HepG2 (cell line): ENCODE results near the gene MSI2. TPM values are rescaled to one million over a fixed set of nuclear protein-coding genes. Genes with fewer than 3 reads are reported as not detected.
A peak's percentile ranks its signal among the peaks of the same experiment; 100 is the strongest.

Experiments
- AKAP8 ChIP-seq: sonication (generic); formaldehyde crosslinking; IDR thresholded peaks from 2 replicates; pipeline ENCODE4 v1.5.1; 2020; ENCODE audit warnings: mild to moderate bottlenecking, missing genetic modification reagents
- FIP1L1 ChIP-seq: fragments of 200-400 bp; formaldehyde crosslinking; IDR thresholded peaks from 2 replicates; pipeline ENCODE4 v1.6.1; 2018; ENCODE audit warnings: low read depth, mild to moderate bottlenecking, low read length, moderate library complexity, borderline replicate concordance; ENCODE audit not compliant: insufficient read depth
- FOXK2 ChIP-seq: fragments of 450-650 bp; IDR thresholded peaks from 2 replicates; pipeline ENCODE4 v1.6.1; 2016
- HNRNPK ChIP-seq: fragments of 200-400 bp; formaldehyde crosslinking; IDR thresholded peaks from 2 replicates; pipeline ENCODE4 v1.6.1; 2018; ENCODE audit warnings: low read length, low read depth, moderate library complexity, mild to moderate bottlenecking; ENCODE audit not compliant: poor library complexity, severe bottlenecking
- MTA3 ChIP-seq: sonication (generic); formaldehyde crosslinking; IDR thresholded peaks from 2 replicates; pipeline ENCODE4 v1.4.0; 2020; ENCODE audit warnings: missing genetic modification reagents
- NFE2L1 ChIP-seq: sonication (generic); formaldehyde crosslinking; IDR thresholded peaks from 2 replicates; pipeline ENCODE4 v1.4.0; 2020; ENCODE audit warnings: missing genetic modification reagents, mild to moderate bottlenecking, borderline replicate concordance
- NFE2L2 ChIP-seq: fragments of 150-350 bp; IDR thresholded peaks from 2 replicates; pipeline ENCODE4 v1.6.1; 2014; ENCODE audit warnings: low read length
- SCMH1 ChIP-seq: sonication (generic); formaldehyde crosslinking; IDR thresholded peaks from 2 replicates; pipeline ENCODE4 v1.9.0; 2021; ENCODE audit warnings: missing genetic modification reagents, mild to moderate bottlenecking, borderline replicate concordance
- SP140L ChIP-seq: sonication (generic); formaldehyde crosslinking; IDR thresholded peaks from 2 replicates; pipeline ENCODE4 v1.4.0; 2020; ENCODE audit warnings: missing genetic modification reagents, borderline replicate concordance
- U2AF1 ChIP-seq: fragments of 200-400 bp; formaldehyde crosslinking; optimal IDR thresholded peaks from 2 replicates; pipeline ENCODE3; 2017; ENCODE audit warnings: mild to moderate bottlenecking, low read depth, low read length
- ZKSCAN5 ChIP-seq: sonication (generic); formaldehyde crosslinking; IDR thresholded peaks from 2 replicates; pipeline ENCODE4 v1.5.1; 2020; ENCODE audit warnings: mild to moderate bottlenecking, missing genetic modification reagents
- ZNF274 ChIP-seq: sonication (generic); formaldehyde crosslinking; IDR thresholded peaks from 2 replicates; pipeline ENCODE4 v1.5.1; 2020; ENCODE audit warnings: mild to moderate bottlenecking, missing genetic modification reagents
- ZNF569 ChIP-seq: sonication (generic); formaldehyde crosslinking; IDR thresholded peaks from 2 replicates; pipeline ENCODE4 v1.5.0; 2020; ENCODE audit warnings: mild to moderate bottlenecking, missing genetic modification reagents, moderate library complexity, borderline replicate concordance
- polyA plus RNA-seq, 8 experiments: library from polyadenylated mRNA; depleted of rRNA in 3 of 8; stranded (reverse) in 7 of 8; unstranded in 1 of 8; fragments of >200 nt; fragmentation: Illumina TruSeq in 4 of 8; extraction: Trizol in 4 of 8; gene quantifications; 2 replicates each; pipeline versions ENCODE4 v1.2.1 to v1.2.3, GENCODE V29; 2011 to 2016; ENCODE audit warnings: low read depth in 4 of 8, missing spikeins in 1 of 8, mixed read lengths in 1 of 8; ENCODE audit not compliant: insufficient read depth in 1 of 8
- total RNA-seq, 5 experiments: library from RNA; depleted of rRNA; stranded (reverse); fragments of >200 nt; fragmentation: Illumina TruSeq; extraction: Trizol; gene quantifications; 2 replicates each; pipeline ENCODE4 v1.2.3, GENCODE V29; 2016; ENCODE audit warnings: low read depth in 1 of 5
- TF ChIP-seq, protein P1 (sequence below): sonication (generic); formaldehyde crosslinking; IDR thresholded peaks from 2 replicates; pipeline ENCODE4 v1.5.1; 2020; ENCODE audit warnings: mild to moderate bottlenecking, missing genetic modification reagents, borderline replicate concordance
- TF ChIP-seq, protein P2 (sequence below): sonication (generic); formaldehyde crosslinking; IDR thresholded peaks from 2 replicates; pipeline ENCODE4 v1.4.0; 2020; ENCODE audit warnings: missing genetic modification reagents
- TF ChIP-seq, protein P3 (sequence below): sonication (generic); formaldehyde crosslinking; IDR thresholded peaks from 2 replicates; pipeline ENCODE4 v1.5.0; 2020; ENCODE audit warnings: missing genetic modification reagents
- TF ChIP-seq, protein P4 (sequence below): sonication (generic); formaldehyde crosslinking; IDR thresholded peaks from 2 replicates; pipeline ENCODE4 v1.5.0; 2020; ENCODE audit warnings: mild to moderate bottlenecking, missing genetic modification reagents
- TF ChIP-seq, protein P5 (sequence below): sonication (generic); formaldehyde crosslinking; conservative IDR thresholded peaks from 2 replicates; pipeline ENCODE4 v1.4.0; 2020; ENCODE audit warnings: missing genetic modification reagents

The MSI2 gene
- total and polyA plus RNA-seq, 2 of the 13 experiments (the other 11 are each of a cell fraction or from before 2014, with no cell fraction given): 77.5 to 78.4 TPM

DNA sequence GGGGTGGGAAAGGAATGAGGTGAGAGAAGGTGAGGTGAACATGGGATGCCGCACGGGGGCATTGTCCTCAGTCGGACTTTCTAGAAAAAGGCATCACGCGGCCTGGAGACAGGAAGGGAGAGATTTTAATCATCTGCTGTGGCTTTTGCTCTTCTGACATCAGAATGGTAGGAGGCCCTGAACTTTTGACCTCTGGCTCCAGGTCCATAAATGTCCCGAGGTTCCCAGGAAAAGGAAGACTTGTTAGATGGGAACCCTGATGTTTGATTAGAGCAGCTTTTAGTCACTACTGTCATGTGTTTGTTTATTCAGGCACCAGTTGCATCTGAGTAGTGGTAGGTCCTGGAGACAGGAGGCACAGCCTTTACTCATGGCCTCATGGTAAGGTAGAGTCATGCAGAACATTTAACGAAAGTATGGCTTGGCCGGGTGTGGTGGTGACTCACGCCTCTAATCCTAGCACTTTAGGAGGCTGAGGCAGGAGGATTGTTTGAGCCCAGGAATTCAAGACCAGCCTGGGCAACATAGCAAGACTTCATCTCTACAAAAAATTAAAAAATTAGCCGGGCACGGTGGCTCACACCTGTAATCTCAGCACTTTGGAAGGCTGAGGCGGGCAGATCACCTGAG is 203.1 kb downstream of the MSI2 start (continued):
- TF ChIP-seq, protein P1, sequence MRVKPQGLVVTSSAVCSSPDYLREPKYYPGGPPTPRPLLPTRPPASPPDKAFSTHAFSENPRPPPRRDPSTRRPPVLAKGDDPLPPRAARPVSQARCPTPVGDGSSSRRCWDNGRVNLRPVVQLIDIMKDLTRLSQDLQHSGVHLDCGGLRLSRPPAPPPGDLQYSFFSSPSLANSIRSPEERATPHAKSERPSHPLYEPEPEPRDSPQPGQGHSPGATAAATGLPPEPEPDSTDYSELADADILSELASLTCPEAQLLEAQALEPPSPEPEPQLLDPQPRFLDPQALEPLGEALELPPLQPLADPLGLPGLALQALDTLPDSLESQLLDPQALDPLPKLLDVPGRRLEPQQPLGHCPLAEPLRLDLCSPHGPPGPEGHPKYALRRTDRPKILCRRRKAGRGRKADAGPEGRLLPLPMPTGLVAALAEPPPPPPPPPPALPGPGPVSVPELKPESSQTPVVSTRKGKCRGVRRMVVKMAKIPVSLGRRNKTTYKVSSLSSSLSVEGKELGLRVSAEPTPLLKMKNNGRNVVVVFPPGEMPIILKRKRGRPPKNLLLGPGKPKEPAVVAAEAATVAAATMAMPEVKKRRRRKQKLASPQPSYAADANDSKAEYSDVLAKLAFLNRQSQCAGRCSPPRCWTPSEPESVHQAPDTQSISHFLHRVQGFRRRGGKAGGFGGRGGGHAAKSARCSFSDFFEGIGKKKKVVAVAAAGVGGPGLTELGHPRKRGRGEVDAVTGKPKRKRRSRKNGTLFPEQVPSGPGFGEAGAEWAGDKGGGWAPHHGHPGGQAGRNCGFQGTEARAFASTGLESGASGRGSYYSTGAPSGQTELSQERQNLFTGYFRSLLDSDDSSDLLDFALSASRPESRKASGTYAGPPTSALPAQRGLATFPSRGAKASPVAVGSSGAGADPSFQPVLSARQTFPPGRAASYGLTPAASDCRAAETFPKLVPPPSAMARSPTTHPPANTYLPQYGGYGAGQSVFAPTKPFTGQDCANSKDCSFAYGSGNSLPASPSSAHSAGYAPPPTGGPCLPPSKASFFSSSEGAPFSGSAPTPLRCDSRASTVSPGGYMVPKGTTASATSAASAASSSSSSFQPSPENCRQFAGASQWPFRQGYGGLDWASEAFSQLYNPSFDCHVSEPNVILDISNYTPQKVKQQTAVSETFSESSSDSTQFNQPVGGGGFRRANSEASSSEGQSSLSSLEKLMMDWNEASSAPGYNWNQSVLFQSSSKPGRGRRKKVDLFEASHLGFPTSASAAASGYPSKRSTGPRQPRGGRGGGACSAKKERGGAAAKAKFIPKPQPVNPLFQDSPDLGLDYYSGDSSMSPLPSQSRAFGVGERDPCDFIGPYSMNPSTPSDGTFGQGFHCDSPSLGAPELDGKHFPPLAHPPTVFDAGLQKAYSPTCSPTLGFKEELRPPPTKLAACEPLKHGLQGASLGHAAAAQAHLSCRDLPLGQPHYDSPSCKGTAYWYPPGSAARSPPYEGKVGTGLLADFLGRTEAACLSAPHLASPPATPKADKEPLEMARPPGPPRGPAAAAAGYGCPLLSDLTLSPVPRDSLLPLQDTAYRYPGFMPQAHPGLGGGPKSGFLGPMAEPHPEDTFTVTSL (CRISPR knock-in tag): peak; percentile 94
- TF ChIP-seq ZKSCAN5 (CRISPR knock-in tag): 0 out of 2 replicates have a peak, but pooled peaks have one; percentile 6
- TF ChIP-seq SP140L (CRISPR knock-in tag): no peak
- no peak for TF ChIP-seq AKAP8 (CRISPR knock-in tag)
- no peak for TF ChIP-seq NFE2L2
- no peak for TF ChIP-seq SCMH1 (CRISPR knock-in tag)
- TF ChIP-seq MTA3: no peak
- 0 out of 2 replicates have a peak, but pooled peaks have one; percentile 13 for TF ChIP-seq FOXK2
- TF ChIP-seq ZNF274 (CRISPR knock-in tag): no peak
- TF ChIP-seq, protein P2, sequence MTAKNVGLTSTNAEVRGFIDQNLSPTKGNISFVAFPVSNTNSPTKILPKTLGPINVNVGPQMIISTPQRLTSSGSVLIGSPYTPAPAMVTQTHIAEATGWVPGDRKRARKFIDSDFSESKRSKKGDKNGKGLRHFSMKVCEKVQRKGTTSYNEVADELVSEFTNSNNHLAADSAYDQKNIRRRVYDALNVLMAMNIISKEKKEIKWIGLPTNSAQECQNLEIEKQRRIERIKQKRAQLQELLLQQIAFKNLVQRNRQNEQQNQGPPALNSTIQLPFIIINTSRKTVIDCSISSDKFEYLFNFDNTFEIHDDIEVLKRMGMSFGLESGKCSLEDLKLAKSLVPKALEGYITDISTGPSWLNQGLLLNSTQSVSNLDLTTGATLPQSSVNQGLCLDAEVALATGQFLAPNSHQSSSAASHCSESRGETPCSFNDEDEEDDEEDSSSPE (CRISPR knock-in tag): peak; percentile 73; the same call in 1 of the 2 replicates
- TF ChIP-seq NFE2L1 (CRISPR knock-in tag): no peak
- TF ChIP-seq FIP1L1: no peak
- TF ChIP-seq ZNF569 (CRISPR knock-in tag): no peak
- TF ChIP-seq, protein P3, sequence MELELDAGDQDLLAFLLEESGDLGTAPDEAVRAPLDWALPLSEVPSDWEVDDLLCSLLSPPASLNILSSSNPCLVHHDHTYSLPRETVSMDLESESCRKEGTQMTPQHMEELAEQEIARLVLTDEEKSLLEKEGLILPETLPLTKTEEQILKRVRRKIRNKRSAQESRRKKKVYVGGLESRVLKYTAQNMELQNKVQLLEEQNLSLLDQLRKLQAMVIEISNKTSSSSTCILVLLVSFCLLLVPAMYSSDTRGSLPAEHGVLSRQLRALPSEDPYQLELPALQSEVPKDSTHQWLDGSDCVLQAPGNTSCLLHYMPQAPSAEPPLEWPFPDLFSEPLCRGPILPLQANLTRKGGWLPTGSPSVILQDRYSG (CRISPR knock-in tag): no peak
- TF ChIP-seq, protein P4, sequence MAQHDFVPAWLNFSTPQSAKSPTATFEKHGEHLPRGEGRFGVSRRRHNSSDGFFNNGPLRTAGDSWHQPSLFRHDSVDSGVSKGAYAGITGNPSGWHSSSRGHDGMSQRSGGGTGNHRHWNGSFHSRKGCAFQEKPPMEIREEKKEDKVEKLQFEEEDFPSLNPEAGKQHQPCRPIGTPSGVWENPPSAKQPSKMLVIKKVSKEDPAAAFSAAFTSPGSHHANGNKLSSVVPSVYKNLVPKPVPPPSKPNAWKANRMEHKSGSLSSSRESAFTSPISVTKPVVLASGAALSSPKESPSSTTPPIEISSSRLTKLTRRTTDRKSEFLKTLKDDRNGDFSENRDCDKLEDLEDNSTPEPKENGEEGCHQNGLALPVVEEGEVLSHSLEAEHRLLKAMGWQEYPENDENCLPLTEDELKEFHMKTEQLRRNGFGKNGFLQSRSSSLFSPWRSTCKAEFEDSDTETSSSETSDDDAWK (CRISPR knock-in tag): no peak
- no peak for TF ChIP-seq HNRNPK
- no peak for TF ChIP-seq U2AF1
- TF ChIP-seq, protein P5, sequence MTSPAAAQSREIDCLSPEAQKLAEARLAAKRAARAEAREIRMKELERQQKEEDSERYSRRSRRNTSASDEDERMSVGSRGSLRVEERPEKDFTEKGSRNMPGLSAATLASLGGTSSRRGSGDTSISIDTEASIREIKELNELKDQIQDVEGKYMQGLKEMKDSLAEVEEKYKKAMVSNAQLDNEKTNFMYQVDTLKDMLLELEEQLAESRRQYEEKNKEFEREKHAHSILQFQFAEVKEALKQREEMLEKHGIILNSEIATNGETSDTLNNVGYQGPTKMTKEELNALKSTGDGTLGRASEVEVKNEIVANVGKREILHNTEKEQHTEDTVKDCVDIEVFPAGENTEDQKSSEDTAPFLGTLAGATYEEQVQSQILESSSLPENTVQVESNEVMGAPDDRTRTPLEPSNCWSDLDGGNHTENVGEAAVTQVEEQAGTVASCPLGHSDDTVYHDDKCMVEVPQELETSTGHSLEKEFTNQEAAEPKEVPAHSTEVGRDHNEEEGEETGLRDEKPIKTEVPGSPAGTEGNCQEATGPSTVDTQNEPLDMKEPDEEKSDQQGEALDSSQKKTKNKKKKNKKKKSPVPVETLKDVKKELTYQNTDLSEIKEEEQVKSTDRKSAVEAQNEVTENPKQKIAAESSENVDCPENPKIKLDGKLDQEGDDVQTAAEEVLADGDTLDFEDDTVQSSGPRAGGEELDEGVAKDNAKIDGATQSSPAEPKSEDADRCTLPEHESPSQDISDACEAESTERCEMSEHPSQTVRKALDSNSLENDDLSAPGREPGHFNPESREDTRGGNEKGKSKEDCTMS (CRISPR knock-in tag): no peak
